ENCODE measurements around the gene CCL18. TPM values are rescaled to one million over a fixed set of nuclear protein-coding genes. Genes with fewer than 3 reads are reported as not detected.
"Not testable (repeated sequence)": the region's sequence is repeated elsewhere in the genome, so short reads cannot be mapped to it uniquely, and the experiment has no call there.

Gene CCL18
- total and polyA plus RNA-seq, 2 donors (not counting 1 experiment from before 2014, with no cell fraction given), result not detected

DNA sequence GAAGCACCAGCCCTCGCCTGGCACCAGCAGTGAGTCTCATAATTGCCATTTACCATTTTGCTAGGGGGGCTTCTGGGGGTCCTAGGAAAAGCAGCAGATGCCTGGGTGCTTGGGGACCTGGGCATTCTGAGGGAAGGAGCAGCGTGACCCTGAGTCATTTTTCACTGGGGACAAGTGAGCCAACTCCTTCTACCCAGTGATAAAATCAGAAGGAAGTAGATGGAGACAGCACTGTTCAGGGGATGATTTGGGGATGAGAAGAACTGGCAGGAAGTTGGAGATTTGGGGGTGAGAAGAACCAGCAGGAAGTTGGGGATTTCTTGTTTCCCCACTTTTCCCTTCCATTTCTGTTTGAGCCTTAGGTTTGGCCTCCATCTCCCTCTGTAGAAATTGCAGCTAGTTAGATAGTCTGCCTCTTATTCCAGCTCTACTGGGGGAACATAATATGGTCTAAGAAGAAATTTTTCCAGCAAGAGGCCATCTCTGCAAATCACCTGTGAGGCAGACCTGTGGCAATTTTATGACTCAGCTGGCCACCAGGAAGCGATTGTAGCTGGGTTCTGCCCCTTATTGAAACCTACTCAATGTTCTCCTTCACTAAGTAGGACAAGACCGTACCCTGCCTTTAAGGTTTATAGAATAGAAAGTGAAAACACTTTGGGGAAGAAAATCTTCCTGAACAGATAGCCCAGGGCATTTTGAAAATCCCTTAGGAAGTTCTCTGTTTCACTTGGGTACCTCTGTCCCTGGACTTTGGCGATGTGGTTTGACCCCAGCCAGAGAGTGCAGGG, 17.8 kb downstream of the CCL18 start:
- H3K27me3 ChIP-seq (replicated peaks in 1 of 4; ENCODE audit: control extremely low read depth in 1 of 4, control insufficient read depth in 3 of 4, insufficient read depth in 4 of 4, low read length in 3 of 4); intact Hi-C loops (cut with micrococcal nuclease); H3K9me3 Mint-ChIP-seq (ENCODE audit: insufficient read depth); H3K79me2 ChIP-seq (ENCODE audit: control insufficient read depth, insufficient read depth, low read length); H3K27me3 Mint-ChIP-seq; H3K36me3 ChIP-seq (replicated peaks in 1 of 2; ENCODE audit: control extremely low read depth in 1 of 2, control insufficient read depth in 1 of 2, extremely low read depth in 1 of 2, insufficient read depth in 2 of 2, low read length in 1 of 2); H4K20me1 ChIP-seq (ENCODE audit: control insufficient read depth, insufficient read depth, low read length, poor library complexity, severe bottlenecking); POLR2A ChIA-PET; H3K9me3 ChIP-seq (ENCODE audit: control extremely low read depth in 1 of 3, control insufficient read depth in 2 of 3, insufficient read depth in 1 of 3, low read length in 2 of 3): not testable (repeated sequence)
- peak; percentile 48 for ATAC-seq (ENCODE audit: low read depth)
- 60% methylated on average over 1 of the region's 5 CpGs for WGBS (ENCODE audit: insufficient coverage)
- CTCF ChIA-PET, result interaction anchor here (1.0 to 2.0 kb wide), 5 partner anchors 8 to 112 kb away, joined by 3 to 5 read pairs (median 4); no protein-coding TSS in a partner anchor
- peak overlapping the region in 4 of 5 experiments; percentile 2 to 40 (median 14) for H3K4me3 ChIP-seq (ENCODE audit: control extremely low read depth in 1 of 5, extremely low read depth in 1 of 5, insufficient read depth in 1 of 5, low read depth in 2 of 5, low read length in 4 of 5)
- DNase-seq, result peak; percentile 34
- peak overlapping the region; percentile 81 for H3K4me3 Mint-ChIP-seq
- peaks cover 17 to 20% of the 10 kb centered on the region in 2 donors for H3K4me1 ChIP-seq (ENCODE audit: control insufficient read depth in 2 of 2, insufficient read depth in 2 of 2, low read length in 2 of 2)
- peak overlapping the region; percentile 36 for H3K9ac ChIP-seq (ENCODE audit: low read length)
- peak overlapping the region; percentile 62 to 73 for H3K27ac ChIP-seq (ENCODE audit: low read length in 2 of 2)
- peak overlapping the region; percentile 58 for H3K4me2 ChIP-seq (replicated peaks; ENCODE audit: low read depth, low read length, poor library complexity, severe bottlenecking)
- peak overlapping the region; percentile 89 for H3K27ac Mint-ChIP-seq
- peaks cover 33% of the 10 kb centered on the region for H3K4me1 Mint-ChIP-seq
- H2AFZ ChIP-seq (ENCODE audit: insufficient read depth, low read depth, low read length, poor library complexity, severe bottlenecking), result peak overlapping the region; percentile 14

DNA sequence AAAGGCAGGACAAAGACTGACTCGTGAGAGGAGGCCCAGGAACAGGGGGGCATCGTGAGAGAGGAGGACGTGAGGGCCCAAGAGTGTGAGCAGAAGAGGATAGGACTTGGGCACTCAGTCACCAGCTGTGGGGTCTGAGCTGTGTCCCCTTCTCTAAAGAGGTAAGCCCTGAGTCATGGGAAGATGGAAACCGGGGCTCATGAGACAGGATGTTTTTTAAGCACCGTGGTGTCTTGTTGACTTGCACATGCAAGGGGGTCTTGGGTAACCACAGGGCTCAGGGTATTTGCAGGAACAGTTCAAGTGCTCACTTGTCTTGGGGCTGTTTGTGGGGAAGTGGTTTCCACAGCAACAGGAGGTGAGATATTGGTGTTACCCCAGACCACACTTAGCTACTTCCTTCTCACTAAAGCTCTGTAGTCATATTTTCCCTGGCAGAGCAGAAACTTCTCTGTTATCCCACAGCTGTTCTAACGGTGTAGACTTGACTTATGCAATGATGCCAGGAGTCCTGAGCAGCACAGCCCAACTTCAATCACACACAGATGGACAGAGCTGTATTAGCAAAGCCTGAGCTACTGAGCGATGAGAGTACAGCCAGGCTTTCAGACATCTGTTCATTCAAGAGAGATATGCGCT, 18.5 kb downstream of the CCL18 start:
- H3K79me2 ChIP-seq (ENCODE audit: control insufficient read depth, insufficient read depth, low read length); H3K9me3 Mint-ChIP-seq (ENCODE audit: insufficient read depth); H3K36me3 ChIP-seq (replicated peaks in 1 of 2; ENCODE audit: control extremely low read depth in 1 of 2, control insufficient read depth in 1 of 2, extremely low read depth in 1 of 2, insufficient read depth in 2 of 2, low read length in 1 of 2); intact Hi-C loops (cut with micrococcal nuclease); H3K27me3 Mint-ChIP-seq; H4K20me1 ChIP-seq (ENCODE audit: control insufficient read depth, insufficient read depth, low read length, poor library complexity, severe bottlenecking); H3K9me3 ChIP-seq (ENCODE audit: control extremely low read depth in 1 of 3, control insufficient read depth in 2 of 3, insufficient read depth in 1 of 3, low read length in 2 of 3); H3K27me3 ChIP-seq (replicated peaks in 1 of 4; ENCODE audit: control extremely low read depth in 1 of 4, control insufficient read depth in 3 of 4, insufficient read depth in 4 of 4, low read length in 3 of 4): not testable (repeated sequence)
- Histone ChIP-seq H3K4me3 (ENCODE audit: control extremely low read depth in 1 of 5, extremely low read depth in 1 of 5, insufficient read depth in 1 of 5, low read depth in 2 of 5, low read length in 4 of 5) (peak overlapping the region in 4 of 5 experiments; percentile 2 to 40 (median 14)), H3K9ac (ENCODE audit: low read length) (peak overlapping the region; percentile 36), H3K4me1 (ENCODE audit: control insufficient read depth in 2 of 2, insufficient read depth in 2 of 2, low read length in 2 of 2) (peaks cover 17 to 20% of the 10 kb centered on the region in 2 donors), H2AFZ (ENCODE audit: insufficient read depth, low read depth, low read length, poor library complexity, severe bottlenecking) (peak overlapping the region; percentile 14), H3K27ac (ENCODE audit: low read length in 2 of 2) (peak overlapping the region; percentile 62 to 73), H3K4me2 (replicated peaks; ENCODE audit: low read depth, low read length, poor library complexity, severe bottlenecking) (peak overlapping the region; percentile 58)
- DNase-seq (peak; percentile 71), ATAC-seq (ENCODE audit: low read depth) (peak; percentile 79)
- 8% methylated on average over 5 of the region's 8 CpGs for WGBS (ENCODE audit: insufficient coverage)
- ChIA-PET POLR2A (interaction anchor here (0.5 kb wide), 1 partner anchor 515 kb away, joined by 7 read pairs; no protein-coding TSS in a partner anchor), CTCF (interaction anchor here (1.0 to 2.0 kb wide), 4 partner anchors 9 to 108 kb away, joined by 3 to 5 read pairs (median 4); no protein-coding TSS in a partner anchor)
- peaks cover 35% of the 10 kb centered on the region for H3K4me1 Mint-ChIP-seq
- H3K4me3 Mint-ChIP-seq, result peak overlapping the region; percentile 81
- H3K27ac Mint-ChIP-seq, result peak overlapping the region; percentile 89

DNA sequence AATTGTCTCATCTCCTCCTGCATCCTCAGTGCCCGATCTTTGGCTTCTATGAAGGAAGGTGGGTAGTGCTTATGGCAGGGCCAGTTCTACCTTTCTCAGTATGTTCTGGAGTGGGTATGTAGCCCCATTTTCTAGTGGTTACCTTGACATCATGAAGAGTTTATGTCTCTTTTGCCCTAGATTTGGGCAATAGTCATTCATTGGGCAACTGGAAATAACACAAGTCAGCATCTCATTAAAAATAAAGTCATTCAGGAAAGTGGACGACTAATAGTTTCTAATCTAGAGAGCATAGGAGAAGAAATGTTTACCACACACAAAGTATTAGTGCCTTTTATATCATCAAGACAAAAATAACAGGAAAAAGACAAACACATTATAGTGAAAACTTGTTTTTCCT, 19.6 kb downstream of the CCL18 start:
- no CpG with 5 or more reads among the region's 2 CpGs for WGBS (ENCODE audit: insufficient coverage)
- H3K79me2 ChIP-seq (ENCODE audit: control insufficient read depth, insufficient read depth, low read length); H3K4me3 Mint-ChIP-seq; DNase-seq; H3K27me3 ChIP-seq (replicated peaks in 1 of 4; ENCODE audit: control extremely low read depth in 1 of 4, control insufficient read depth in 3 of 4, insufficient read depth in 4 of 4, low read length in 3 of 4); ATAC-seq (ENCODE audit: low read depth); CTCF ChIA-PET; H3K27me3 Mint-ChIP-seq; H3K36me3 ChIP-seq (replicated peaks in 1 of 2; ENCODE audit: control extremely low read depth in 1 of 2, control insufficient read depth in 1 of 2, extremely low read depth in 1 of 2, insufficient read depth in 2 of 2, low read length in 1 of 2); H3K9ac ChIP-seq (ENCODE audit: low read length); intact Hi-C loops (cut with micrococcal nuclease); H3K27ac ChIP-seq (ENCODE audit: low read length in 2 of 2); H4K20me1 ChIP-seq (ENCODE audit: control insufficient read depth, insufficient read depth, low read length, poor library complexity, severe bottlenecking); H3K27ac Mint-ChIP-seq; H3K9me3 ChIP-seq (ENCODE audit: control extremely low read depth in 1 of 3, control insufficient read depth in 2 of 3, insufficient read depth in 1 of 3, low read length in 2 of 3); H2AFZ ChIP-seq (ENCODE audit: insufficient read depth, low read depth, low read length, poor library complexity, severe bottlenecking); H3K4me2 ChIP-seq (replicated peaks; ENCODE audit: low read depth, low read length, poor library complexity, severe bottlenecking); POLR2A ChIA-PET; H3K4me3 ChIP-seq (ENCODE audit: control extremely low read depth in 1 of 5, extremely low read depth in 1 of 5, insufficient read depth in 1 of 5, low read depth in 2 of 5, low read length in 4 of 5); H3K9me3 Mint-ChIP-seq (ENCODE audit: insufficient read depth): not testable (repeated sequence)
- H3K4me1 ChIP-seq (ENCODE audit: control insufficient read depth in 2 of 2, insufficient read depth in 2 of 2, low read length in 2 of 2), result peaks cover 19 to 24% of the 10 kb centered on the region in 2 donors
- peaks cover 42% of the 10 kb centered on the region for H3K4me1 Mint-ChIP-seq

Measured in B cell (primary cell).